ENCODE measurements around the gene PLA2G10. TPM values are rescaled to one million over a fixed set of nuclear protein-coding genes. Genes with fewer than 3 reads are reported as not detected.
"Not testable (repeated sequence)": the region's sequence is repeated elsewhere in the genome, so short reads cannot be mapped to it uniquely, and the experiment has no call there.

PLA2G10 gene
- total RNA-seq, 1 experiment from 2014 or later = 0.22 TPM

- DNase-seq = no peak
- H3K4me1 ChIP-seq (ENCODE audit: insufficient read depth, low read length) = no peaks in the 10 kb centered on the region
- TF ChIP-seq CTCF (conservative IDR thresholded peaks at IDR 0.05; ENCODE audit: low read depth, low read length) (no peak), EZH2 (IDR thresholded peaks at IDR 0.05; ENCODE audit: low read length, unreplicated experiment) (no peak), EZH2phosphoT487 (IDR thresholded peaks at IDR 0.05; ENCODE audit: borderline replicate concordance, low read length) (no peak)
- no peaks in the 10 kb centered on the region for H3K79me2 ChIP-seq (ENCODE audit: low read length)
- intact Hi-C loops (cut with micrococcal nuclease) = no loop called here
- CTCF ChIA-PET = no interaction called here
- no peak overlapping the region for H3K4me3 ChIP-seq (ENCODE audit: low read length)
- ATAC-seq = no peak
- H3K36me3 ChIP-seq (ENCODE audit: low read depth, low read length) = no peaks in the 10 kb centered on the region
- H3K9me2 ChIP-seq (replicated peaks; ENCODE audit: low read length) = no peaks in the 10 kb centered on the region
- no peak overlapping the region for H3K27ac ChIP-seq (ENCODE audit: low read length)
- H2AFZ ChIP-seq (ENCODE audit: low read length) = no peak overlapping the region
- H4K20me1 ChIP-seq (ENCODE audit: low read length) = no peaks in the 10 kb centered on the region
- H3K9ac ChIP-seq (ENCODE audit: low read length) = no peak overlapping the region
- no peaks in the 10 kb centered on the region for H3K27me3 ChIP-seq (ENCODE audit: low read length)
- POLR2A ChIA-PET (ENCODE audit: unreplicated experiment) = no interaction called here
- H3F3A ChIP-seq (ENCODE audit: low read length, unreplicated experiment) = no peaks in the 10 kb centered on the region
- no TSS peak for BruUV-seq (replicated peaks)
- no peak overlapping the region for H3K4me2 ChIP-seq (ENCODE audit: low read length)
- no peaks in the 10 kb centered on the region for H3K9me3 ChIP-seq (ENCODE audit: low read length)
Observed at GRCh38 chr16:14681115-14681514, 13.0 kb downstream of the PLA2G10 start.

GRCh38 chr16:14680396-14680795, 13.7 kb downstream of the PLA2G10 start:
- CTCF ChIA-PET; H4K20me1 ChIP-seq (ENCODE audit: low read length); BruUV-seq (replicated peaks); H3K79me2 ChIP-seq (ENCODE audit: low read length); H3F3A ChIP-seq (ENCODE audit: low read length, unreplicated experiment); H2AFZ ChIP-seq (ENCODE audit: low read length); H3K9ac ChIP-seq (ENCODE audit: low read length); H3K4me2 ChIP-seq (ENCODE audit: low read length); ATAC-seq; H3K9me3 ChIP-seq (ENCODE audit: low read length); DNase-seq; H3K9me2 ChIP-seq (replicated peaks; ENCODE audit: low read length); H3K27ac ChIP-seq (ENCODE audit: low read length); POLR2A ChIA-PET (ENCODE audit: unreplicated experiment); H3K36me3 ChIP-seq (ENCODE audit: low read depth, low read length); H3K27me3 ChIP-seq (ENCODE audit: low read length); H3K4me3 ChIP-seq (ENCODE audit: low read length); H3K4me1 ChIP-seq (ENCODE audit: insufficient read depth, low read length); intact Hi-C loops (cut with micrococcal nuclease): not testable (repeated sequence)

GRCh38 chr16:14678748-14679497, 15.2 kb downstream of the PLA2G10 start:
- Histone ChIP-seq H3K4me3 (ENCODE audit: low read length) (no peak overlapping the region), H3K79me2 (ENCODE audit: low read length) (no peaks in the 10 kb centered on the region), H4K20me1 (ENCODE audit: low read length) (no peaks in the 10 kb centered on the region), H3K36me3 (ENCODE audit: low read depth, low read length) (no peaks in the 10 kb centered on the region), H3K27me3 (ENCODE audit: low read length) (no peaks in the 10 kb centered on the region), H3F3A (ENCODE audit: low read length, unreplicated experiment) (no peaks in the 10 kb centered on the region), H3K4me2 (ENCODE audit: low read length) (no peak overlapping the region), H3K4me1 (ENCODE audit: insufficient read depth, low read length) (no peaks in the 10 kb centered on the region), H3K9me2 (replicated peaks; ENCODE audit: low read length) (no peaks in the 10 kb centered on the region), H2AFZ (ENCODE audit: low read length) (no peak overlapping the region), H3K9me3 (ENCODE audit: low read length) (no peaks in the 10 kb centered on the region), H3K27ac (ENCODE audit: low read length) (no peak overlapping the region), H3K9ac (ENCODE audit: low read length) (no peak overlapping the region)
- TF ChIP-seq EZH2phosphoT487 (IDR thresholded peaks at IDR 0.05; ENCODE audit: borderline replicate concordance, low read length) = no peak
- TF ChIP-seq CTCF (conservative IDR thresholded peaks at IDR 0.05; ENCODE audit: low read depth, low read length) = no peak
- no peak for TF ChIP-seq EZH2 (IDR thresholded peaks at IDR 0.05; ENCODE audit: low read length, unreplicated experiment)
- CTCF ChIA-PET = no interaction called here
- no TSS peak for BruUV-seq (replicated peaks)
- ATAC-seq (no peak), DNase-seq (no peak)
- POLR2A ChIA-PET (ENCODE audit: unreplicated experiment) = no interaction called here
- intact Hi-C loops (cut with micrococcal nuclease) = no loop called here

All from PC-3 (cell line).